Urothelium cell line (cell line): ENCODE data around the gene TMEM235.
"Not testable (repeated sequence)": the region's sequence is repeated elsewhere in the genome, so short reads cannot be mapped to it uniquely, and the experiment has no call there.

Experiments
- DNase-seq: peaks from one replicate; pipeline ENCODE4 v3.0.0; 2011; ENCODE audit warnings: low spot score, mixed read lengths
- FAIRE-seq: peaks from 2 replicates; lab custom pipeline; 2011; peaks lifted over from hg19 to GRCh38; lab: Jason Lieb, UNC

The TMEM235 gene

DNA sequence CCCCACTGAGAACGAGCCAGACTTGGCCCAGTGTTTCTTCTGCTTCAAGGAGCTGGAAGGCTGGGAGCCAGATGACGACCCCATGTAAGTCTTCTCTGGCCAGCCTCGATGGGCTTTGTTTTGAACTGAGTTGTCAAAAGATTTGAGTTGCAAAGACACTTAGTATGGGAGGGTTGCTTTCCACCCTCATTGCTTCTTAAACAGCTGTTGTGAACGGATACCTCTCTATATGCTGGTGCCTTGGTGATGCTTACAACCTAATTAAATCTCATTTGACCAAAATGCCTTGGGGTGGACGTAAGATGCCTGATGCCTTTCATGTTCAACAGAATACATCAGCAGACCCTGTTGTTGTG is 16.7 kb upstream of the TMEM235 start:
- no peak for DNase-seq
- no peak for FAIRE-seq

DNA sequence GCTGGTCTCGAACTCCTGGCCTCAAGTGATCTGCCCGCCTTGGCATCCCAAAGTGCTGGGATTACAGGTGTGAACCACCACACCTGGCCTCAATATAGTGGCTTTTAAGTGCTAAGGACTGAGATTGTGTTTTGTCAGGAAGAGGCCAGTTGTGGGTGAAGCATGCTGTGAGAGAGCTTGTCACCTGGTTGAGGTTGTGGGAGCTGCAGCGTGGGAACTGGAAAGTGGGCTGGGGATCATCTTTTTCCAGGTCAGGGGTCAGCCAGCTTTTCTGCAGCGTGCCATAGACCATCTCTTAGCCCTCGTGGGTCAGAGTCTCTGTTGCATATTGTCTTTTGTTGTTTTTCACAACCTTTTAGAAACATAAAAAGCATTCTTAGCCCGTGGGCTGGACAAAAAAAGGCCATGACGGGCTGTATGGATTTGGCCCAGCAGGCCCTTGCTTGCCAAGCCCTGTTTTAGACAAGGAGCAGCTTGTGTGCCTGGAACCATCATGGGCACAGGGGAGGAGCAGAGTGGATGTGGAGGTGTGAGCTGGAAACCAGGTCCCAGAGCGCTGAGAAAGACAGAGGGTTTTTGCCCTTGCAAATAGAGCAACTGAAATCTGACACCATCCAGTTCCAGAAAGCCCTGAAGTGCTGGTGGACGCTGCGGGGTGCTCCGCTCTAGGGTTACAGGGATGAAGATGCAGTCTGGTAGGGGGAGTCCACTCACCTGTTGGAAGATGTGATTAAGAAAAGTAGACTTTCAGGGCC is 11.9 kb upstream of the TMEM235 start:
- no peak for DNase-seq
- no peak for FAIRE-seq

DNA sequence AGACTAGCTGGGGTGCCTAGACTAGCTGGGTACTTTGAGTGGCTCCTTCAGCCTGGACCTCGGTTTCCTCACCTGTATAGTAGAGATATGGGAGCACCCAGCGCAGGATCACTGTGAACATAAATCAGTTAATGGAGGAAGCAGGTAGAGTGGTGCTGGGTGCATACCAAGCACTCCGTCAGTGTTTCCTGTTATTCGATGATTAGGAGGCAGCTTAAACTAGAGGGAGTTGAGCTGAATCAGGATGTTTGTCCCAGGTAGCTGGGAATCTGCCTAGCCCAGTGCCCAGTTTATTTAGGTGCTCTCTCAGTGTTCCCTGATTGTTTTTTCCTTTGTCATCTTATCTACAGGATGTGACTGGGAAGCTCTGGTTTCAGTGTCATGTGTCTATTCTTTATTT is 8.4 kb upstream of the TMEM235 start:
- DNase-seq, result no peak
- no peak for FAIRE-seq

DNA sequence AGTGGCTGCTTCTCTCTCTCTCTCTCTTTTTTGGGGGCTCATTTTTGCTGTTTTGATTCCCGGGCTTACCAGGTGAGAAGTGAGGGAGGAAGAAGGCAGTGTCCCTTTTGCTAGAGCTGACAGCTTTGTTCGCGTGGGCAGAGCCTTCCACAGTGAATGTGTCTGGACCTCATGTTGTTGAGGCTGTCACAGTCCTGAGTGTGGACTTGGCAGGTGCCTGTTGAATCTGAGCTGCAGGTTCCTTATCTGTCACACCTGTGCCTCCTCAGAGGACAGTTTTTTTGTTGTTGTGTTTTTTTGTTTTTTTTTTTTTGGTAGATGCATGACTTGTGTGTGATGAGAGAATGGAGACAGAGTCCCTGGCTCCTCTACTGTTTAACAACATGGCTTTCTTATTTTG is 7.7 kb upstream of the TMEM235 start:
- no peak for DNase-seq
- FAIRE-seq, result no peak

DNA sequence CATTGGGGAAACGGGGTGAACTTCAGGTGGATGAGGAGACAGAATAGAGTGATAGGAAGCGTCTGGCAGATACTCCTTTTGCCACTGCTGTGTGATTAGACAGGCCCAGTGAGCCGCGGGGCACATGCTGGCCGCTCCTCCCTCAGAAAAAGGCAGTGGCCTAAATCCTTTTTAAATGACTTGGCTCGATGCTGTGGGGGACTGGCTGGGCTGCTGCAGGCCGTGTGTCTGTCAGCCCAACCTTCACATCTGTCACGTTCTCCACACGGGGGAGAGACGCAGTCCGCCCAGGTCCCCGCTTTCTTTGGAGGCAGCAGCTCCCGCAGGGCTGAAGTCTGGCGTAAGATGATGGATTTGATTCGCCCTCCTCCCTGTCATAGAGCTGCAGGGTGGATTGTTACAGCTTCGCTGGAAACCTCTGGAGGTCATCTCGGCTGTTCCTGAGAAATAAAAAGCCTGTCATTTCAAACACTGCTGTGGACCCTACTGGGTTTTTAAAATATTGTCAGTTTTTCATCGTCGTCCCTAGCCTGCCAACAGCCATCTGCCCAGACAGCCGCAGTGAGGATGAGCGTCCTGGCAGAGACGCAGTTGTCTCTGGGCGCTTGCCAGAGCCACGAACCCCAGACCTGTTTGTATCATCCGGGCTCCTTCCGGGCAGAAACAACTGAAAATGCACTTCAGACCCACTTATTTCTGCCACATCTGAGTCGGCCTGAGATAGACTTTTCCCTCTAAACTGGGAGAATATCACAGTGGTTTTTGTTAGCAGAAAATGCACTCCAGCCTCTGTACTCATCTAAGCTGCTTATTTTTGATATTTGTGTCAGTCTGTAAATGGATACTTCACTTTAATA is 7.0 kb upstream of the TMEM235 start:
- no peak for DNase-seq
- FAIRE-seq, result no peak

DNA sequence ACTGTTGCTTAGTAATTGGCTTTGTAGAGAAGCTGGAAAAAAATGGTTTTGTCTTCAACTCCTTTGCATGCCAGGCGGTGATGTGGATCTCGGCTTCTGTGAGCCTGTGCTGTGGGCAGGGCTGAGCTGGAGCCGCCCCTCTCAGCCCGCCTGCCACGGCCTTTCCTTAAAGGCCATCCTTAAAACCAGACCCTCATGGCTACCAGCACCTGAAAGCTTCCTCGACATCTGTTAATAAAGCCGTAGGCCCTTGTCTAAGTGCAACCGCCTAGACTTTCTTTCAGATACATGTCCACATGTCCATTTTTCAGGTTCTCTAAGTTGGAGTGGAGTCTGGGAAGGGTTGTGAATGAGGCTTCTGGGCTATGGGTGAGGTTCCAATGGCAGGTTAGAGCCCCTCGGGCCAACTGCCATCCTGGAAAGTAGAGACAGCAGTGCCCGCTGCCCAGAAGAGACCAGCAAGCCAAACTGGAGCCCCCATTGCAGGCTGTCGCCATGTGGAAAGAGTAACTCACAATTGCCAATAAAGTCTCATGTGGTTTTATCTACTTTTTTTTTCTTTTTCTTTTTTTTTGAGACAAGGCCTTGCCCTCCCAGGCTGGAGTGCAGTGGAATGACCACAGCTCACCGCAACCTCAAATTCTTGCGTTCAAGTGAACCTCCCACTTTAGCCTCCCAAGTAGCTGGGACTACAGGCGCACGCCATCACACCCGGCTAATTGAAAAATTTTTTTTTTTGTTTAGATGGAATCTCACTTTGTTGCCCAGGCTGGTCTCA is 6.2 kb upstream of the TMEM235 start:
- FAIRE-seq (no peak), DNase-seq (no peak)

DNA sequence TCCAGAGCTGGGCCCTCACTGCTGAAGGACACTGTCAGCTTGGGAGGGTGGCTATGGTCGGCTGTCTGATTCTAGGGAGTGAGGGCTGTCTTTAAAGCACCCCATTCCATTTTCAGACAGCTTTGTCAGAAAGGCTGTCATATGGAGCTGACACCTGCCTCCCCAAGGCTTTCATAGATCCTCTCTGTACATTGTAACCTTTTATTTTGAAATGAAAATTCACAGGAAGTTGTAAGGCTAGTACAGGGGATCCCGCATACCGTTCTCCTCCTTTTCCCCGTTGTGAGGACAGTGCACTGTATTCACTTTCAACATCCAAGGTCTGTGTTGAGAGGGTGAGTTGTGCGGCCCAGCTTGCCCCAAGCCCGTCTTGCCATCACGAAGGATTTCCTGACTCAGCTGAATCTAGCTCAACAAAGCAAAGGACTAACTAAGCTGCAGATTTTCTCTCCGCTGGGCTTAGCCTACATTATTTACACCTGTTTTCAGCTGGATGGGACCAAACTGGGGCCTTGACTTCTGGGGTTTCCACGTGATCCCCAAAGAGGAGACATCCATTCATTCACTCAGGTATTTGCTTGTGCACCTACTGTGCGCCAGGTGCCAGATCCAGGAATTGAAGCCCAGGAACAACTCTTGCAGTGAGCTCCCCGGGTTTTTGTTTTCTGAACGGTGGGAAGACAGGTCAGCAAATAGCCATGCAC is 5.2 kb upstream of the TMEM235 start:
- FAIRE-seq, result no peak
- no peak for DNase-seq

DNA sequence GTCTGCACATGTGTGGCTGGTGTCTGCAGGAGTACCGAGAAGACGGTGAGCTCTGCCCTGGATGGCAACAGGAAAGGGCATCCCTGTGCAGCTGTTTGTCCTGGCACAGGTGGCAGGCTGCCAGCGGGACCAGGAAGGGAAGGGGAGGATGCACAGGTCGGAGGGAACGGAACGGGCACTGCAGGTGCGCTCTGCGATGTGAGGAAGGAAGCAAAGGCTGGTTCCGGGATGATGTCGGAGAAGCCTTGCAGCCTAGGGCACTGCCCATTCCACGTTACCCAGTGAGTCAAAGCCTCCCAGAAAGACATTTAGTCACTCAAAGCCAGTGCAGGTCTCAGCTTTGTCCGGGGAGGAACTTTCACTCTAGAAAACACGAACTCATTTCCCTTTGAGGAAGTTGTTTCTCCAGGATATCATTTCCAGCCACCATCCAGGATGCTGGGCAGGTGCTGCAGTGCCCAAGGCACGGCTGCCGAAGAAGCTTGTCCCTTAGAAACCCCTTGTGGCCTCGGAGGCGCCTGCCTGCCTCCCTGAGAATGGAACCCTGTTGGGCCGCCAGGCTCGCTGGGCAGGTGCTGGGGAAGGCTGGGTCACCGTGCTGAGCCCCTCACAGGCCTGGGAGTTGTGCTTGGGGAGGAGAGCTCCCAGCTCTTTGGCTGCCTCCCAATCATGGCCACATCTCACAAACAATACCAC is 4.5 kb upstream of the TMEM235 start:
- FAIRE-seq (peak; percentile 17), DNase-seq (no peak)

DNA sequence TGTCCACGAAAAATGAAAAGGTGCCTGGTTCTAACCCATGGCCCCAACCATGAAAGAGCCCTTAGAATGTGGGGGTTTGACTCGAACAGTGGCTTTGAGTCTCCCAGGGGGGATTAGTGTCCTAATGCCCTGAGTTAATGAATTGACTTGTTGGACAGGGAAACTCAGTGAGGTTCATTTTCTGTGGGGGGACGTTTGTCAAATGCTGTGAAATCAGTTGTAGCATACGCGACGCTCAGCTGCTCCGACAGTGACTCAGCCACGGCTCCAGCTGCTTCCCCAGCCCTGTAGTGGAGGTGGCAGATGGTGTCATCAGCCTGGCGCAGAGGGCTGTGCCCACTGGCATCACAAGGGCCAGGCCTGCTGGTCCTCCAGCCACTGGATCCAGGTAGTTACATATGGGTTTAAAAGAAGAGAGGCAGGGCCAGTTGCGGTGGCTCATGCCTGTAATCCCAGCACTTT is 3.9 kb upstream of the TMEM235 start:
- DNase-seq (no peak), FAIRE-seq (no peak)

DNA sequence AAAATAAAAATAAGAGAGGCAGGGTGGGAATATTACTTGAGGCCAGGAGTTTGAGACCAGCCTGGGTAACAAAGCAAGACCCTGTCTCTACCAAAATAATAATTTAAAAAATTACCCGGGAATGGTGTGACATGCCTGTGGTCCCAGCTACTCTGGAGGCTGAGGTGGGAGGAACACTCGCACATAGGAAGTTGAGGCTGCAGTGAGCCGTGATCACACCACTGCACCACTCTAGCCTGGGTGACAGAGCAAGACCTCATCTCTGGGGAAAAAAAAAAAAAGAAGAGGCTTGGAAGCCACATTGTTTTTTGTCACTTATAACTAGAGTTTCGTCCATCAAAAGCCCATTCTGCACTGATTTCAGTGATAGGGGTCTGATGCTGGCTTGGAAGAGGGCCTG is 3.3 kb upstream of the TMEM235 start:
- DNase-seq, result no peak
- FAIRE-seq, result no peak

DNA sequence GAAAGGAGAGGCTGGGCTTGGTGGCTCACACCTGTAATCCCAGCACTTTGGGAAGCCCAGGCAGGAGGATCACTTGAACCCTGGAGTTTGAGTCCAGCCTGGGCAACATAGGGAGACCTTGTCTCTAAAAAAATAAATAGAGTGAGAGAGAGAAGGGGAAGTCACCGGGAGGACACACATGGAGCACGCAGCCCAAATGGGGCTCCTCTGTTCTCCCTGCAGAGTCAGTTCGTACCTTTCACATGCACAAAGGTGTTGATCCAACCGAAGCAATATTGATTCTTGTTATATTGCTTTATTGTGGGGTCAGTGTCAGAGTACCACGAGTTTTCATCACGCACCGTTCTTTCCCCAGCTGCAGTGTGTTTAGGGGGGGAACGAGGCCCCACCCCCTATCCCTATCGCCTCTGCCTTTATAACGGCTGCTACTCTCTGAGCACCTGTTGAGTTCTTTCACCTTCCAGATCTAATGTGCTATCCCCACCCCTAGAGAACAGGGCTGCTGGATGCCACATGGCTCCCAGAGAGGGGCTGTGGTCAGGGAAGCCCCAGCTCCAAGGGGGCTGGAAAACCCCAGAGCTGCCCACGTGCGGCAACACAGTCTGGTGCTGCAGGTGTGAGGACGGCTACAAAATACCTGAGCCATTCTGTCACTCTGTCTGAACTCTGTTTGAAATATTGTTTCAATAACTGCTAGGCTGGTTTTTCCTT is 1.0 kb upstream of the TMEM235 start:
- FAIRE-seq (no peak), DNase-seq (no peak)

DNA sequence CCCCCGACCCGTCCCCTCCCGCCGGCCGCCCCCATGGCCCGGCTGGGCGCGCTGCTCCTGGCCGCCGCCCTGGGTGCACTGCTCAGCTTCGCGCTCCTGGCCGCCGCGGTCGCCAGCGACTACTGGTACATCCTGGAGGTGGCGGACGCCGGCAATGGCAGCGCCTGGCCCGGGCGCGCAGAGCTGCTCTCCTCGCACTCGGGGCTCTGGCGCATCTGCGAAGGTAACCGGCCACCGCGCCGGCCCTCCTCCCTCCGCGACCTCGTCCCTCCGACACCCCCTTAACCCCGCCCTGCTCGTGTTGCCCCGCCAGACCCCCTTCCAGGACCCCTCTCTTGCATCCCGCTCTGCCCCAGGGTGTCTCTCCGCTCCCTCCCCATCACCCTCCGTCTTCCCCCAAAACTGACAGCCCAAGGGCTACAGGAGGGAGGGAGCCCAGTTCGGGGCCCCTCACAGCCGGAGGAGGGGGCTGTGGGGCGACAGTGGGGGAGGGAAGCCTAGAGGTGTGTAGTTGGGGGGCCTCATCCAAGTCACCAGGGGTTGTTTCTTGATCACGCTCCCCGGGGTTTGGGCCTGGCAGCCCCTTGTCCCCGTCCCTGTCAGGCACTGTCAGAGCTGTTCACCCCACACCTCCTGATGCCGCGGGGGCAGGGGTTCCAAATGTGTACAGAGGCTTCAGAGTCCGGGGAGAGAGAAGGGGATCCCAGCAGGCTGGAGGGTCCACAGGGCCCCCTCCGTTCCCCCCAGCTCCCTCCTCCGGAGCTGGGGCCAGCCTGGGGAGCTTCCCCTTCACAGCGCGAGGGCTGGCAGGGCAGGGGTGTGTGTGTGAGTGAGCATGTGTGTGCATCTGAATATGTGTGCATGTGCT is 794 bp downstream of the TMEM235 start:
- no peak for DNase-seq
- FAIRE-seq, result no peak

DNA sequence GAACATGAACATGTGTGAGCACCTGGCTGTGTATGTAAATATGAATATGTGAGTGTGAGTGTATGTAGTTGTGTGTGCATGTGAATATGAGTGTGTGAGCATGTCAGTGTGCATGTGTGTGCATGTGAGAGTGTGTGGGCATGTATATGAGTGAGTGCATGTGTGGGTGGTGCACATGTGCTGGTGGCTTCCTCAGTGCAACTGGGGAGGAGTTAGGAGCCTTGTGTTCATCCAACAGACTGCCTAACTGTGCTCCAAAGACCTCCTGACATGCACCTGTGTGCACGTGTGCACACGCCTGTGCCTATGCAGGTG is 1.4 kb downstream of the TMEM235 start:
- DNase-seq (no peak), FAIRE-seq (peak; percentile 97)

DNA sequence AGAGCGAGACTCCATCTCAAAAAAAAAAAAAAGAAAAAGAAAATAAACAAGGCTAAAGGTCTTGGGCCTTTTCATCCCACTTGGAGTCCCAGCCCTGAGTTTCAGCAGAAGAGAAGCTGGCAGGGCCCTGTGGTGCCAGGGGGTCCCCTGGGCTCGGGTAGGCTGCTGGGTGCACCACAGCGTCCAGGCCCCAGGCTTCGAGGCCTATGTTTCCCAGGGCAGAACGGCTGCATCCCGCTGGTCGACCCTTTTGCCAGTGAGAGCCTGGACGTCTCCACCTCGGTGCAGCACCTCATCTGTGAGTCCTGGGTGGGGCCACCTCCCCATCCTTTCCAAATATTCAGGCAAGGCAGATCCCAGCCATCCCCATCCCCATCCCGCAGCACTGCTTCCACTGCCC is 2.2 kb downstream of the TMEM235 start:
- no peak for DNase-seq
- no peak for FAIRE-seq

DNA sequence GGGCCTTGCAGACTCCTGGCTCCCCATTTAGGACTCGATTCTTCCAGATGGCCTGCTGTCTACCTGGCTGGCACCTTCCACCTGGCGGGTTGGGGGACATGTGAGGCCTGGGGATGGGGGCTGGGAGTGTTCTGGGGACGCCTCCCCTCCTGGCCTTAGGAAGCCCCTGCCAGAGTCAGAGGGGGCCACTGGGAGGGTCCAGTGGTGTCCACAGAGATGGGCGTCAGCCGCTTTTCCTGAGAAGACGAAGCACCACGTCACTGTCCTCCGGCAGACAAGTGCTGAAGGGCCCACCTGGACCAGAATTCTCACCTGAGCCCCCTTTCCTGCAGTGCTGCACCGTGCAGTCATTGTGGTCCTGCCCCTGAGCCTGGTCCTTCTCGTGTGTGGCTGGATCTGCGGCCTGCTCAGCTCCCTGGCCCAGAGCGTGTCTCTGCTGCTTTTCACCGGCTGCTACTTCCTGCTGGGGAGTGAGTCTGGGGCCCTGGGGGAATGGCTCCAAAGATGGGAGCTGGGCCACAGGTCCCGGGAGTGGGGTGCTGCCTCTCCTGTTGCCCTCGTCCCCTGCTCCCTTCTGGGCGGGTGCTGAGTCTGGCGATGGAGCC is 2.9 kb downstream of the TMEM235 start:
- DNase-seq, result no peak
- FAIRE-seq, result no peak

DNA sequence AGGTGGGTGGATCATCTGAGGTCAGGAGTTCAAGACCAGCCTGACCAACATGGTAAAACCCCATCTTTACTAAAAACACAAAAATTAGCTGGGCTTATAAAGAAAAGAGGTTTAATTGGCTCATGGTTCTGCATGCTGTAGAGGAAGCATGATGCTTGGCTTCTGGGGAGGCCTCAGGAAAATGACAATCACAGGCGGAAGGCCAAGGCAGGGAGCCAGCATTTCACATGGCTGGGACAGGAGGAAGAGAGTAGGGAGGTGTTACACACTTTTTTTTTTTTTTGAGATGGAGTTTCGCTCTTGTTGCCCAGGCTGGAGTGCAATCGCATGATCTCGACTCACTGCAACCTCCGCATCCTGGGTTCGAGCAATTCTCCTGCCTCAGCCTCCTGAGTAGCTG is 3.6 kb downstream of the TMEM235 start:
- DNase-seq, FAIRE-seq: not testable (repeated sequence)

DNA sequence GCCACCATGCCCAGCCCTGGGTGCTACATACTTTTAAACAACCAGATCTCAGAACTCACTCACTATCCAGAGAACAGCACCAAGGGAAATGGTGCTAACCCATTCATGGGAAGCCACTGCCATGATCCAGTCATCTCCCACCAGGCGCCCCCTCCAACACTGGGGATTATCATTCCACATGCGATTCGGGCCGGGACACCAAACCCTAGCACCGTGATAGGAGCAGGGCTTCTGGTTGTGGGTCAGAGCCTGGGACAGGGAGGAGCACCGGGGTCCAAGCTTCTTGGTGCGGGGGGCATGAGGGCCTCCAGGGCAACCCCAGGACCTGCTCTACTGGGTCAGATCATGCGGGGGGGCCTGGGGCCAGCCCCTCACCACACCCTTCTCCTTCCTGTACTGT is 4.5 kb downstream of the TMEM235 start:
- DNase-seq (no peak), FAIRE-seq (no peak)

DNA sequence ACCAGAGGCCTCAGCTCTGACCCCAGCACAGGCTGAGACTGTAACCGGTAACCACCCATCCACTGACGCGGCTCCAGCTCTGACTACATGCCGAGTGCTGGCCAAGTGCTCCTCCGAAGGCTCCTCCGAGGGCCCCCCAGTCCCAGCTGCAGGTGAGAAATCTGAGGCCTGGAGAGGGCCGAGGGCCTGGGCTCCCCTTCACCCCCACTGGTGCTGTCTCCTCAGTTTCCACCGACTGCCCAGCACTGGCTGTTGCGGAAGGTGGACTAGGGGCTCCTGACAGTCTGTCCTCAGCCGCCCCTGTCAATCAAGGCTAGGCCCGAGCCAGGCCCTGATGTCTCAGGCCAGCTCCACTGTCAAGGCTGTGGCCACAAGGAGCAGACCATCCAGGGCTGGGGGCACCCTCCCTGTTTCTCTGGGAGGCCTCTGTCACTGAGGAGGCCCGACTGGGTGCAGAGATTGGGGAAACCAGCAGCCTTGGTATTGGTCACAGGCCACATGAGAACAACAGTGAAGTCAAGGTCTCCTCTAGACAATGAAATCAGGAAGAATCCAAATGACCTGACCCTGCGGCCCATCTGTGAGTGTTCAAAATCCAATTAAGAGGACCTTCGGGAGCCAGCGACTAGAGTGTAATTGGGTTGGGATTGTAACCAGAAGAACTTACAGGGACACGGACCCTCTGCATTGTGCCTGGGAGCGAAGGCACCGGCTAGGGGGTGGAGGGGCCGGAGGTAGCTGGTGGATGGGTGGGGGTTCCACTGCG is 5.1 kb downstream of the TMEM235 start:
- DNase-seq (no peak), FAIRE-seq (peak; percentile 37)
